ENCODE results near the gene PPIG.
"Not testable (repeated sequence)": the region's sequence is repeated elsewhere in the genome, so short reads cannot be mapped to it uniquely, and the experiment has no call there.

Gene PPIG

GRCh38 chr2:169584005-169584877, at the start of gene PPIG:
TSS of gene PPIG (plus strand) at chr2:169584351. CDS start at chr2:169604042, 19,691 bp downstream.
- Histone ChIP-seq H2AFZ (ENCODE audit: low read depth, low read length) (peak within 1 kb of the TSS; percentile 79), H3K4me1 (ENCODE audit: insufficient read depth, low read length) (peaks cover 33% of the 10 kb centered on the region), H3K27ac (ENCODE audit: low read length) (peak within 1 kb of the TSS; percentile 95), H3K4me3 (ENCODE audit: low read depth in 1 of 2, low read length in 2 of 2) (peak within 1 kb of the TSS; percentile 79 to 89), H4K20me1 (ENCODE audit: insufficient read depth, low read length) (peaks cover 29% of the 10 kb centered on the region; the same call in 1 of the 2 replicates), H3K36me3 (ENCODE audit: insufficient read depth, low read length) (no peaks in the 10 kb centered on the region), H3K27me3 (ENCODE audit: insufficient read depth, low read length, poor library complexity) (no peaks in the 10 kb centered on the region), H3K9ac (ENCODE audit: low read depth, low read length) (peak within 1 kb of the TSS; percentile 80), H3K9me3 (ENCODE audit: insufficient read depth, low read length, severe bottlenecking) (no peaks in the 10 kb centered on the region), H3K79me2 (ENCODE audit: insufficient read depth, low read length) (peaks cover 53% of the 10 kb centered on the region), H3K4me2 (ENCODE audit: insufficient read depth, low read length) (peak within 1 kb of the TSS; percentile 68)
- TF ChIP-seq, protein P1, sequence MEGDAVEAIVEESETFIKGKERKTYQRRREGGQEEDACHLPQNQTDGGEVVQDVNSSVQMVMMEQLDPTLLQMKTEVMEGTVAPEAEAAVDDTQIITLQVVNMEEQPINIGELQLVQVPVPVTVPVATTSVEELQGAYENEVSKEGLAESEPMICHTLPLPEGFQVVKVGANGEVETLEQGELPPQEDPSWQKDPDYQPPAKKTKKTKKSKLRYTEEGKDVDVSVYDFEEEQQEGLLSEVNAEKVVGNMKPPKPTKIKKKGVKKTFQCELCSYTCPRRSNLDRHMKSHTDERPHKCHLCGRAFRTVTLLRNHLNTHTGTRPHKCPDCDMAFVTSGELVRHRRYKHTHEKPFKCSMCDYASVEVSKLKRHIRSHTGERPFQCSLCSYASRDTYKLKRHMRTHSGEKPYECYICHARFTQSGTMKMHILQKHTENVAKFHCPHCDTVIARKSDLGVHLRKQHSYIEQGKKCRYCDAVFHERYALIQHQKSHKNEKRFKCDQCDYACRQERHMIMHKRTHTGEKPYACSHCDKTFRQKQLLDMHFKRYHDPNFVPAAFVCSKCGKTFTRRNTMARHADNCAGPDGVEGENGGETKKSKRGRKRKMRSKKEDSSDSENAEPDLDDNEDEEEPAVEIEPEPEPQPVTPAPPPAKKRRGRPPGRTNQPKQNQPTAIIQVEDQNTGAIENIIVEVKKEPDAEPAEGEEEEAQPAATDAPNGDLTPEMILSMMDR (IDR thresholded peaks at IDR 0.05; ENCODE audit: borderline replicate concordance, extremely low read depth, low read length, poor library complexity, severe bottlenecking): no peak
- TF ChIP-seq EZH2 (IDR thresholded peaks at IDR 0.05; ENCODE audit: borderline replicate concordance, low read depth, low read length, severe bottlenecking): no peak
- DNase-seq (peak; percentile 89), ATAC-seq (ENCODE audit: insufficient read depth, low read depth) (peak; percentile 90)

DNA sequence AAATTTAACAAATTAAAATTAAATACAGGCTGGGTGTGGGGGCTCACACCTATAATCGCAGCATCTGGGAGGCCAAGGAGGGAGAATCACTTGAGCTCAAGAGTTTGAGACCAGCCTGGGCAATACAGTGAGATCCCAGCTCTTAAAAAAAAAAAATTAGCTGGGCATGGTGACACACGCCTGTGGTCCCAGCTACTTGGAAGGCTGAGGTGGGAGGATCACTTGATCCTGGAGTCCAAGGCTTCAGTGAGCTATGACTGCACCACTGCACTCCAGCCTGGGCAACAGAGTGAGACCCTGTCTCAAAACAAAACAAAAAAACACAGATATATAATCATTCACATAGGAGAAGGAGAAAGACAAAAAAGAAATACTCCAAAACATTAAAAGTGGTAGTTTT, 44.7 kb upstream of the PPIG start:
- H3K27ac ChIP-seq (ENCODE audit: low read length); H4K20me1 ChIP-seq (ENCODE audit: insufficient read depth, low read length); H2AFZ ChIP-seq (ENCODE audit: low read depth, low read length); H3K79me2 ChIP-seq (ENCODE audit: insufficient read depth, low read length); ATAC-seq (ENCODE audit: insufficient read depth, low read depth); H3K4me1 ChIP-seq (ENCODE audit: insufficient read depth, low read length); H3K9me3 ChIP-seq (ENCODE audit: insufficient read depth, low read length, severe bottlenecking); H3K4me2 ChIP-seq (ENCODE audit: insufficient read depth, low read length); H3K4me3 ChIP-seq (ENCODE audit: low read depth in 1 of 2, low read length in 2 of 2); H3K9ac ChIP-seq (ENCODE audit: low read depth, low read length); H3K27me3 ChIP-seq (ENCODE audit: insufficient read depth, low read length, poor library complexity); DNase-seq: not testable (repeated sequence)
- peaks cover 33% of the 10 kb centered on the region; the same call in 1 of the 2 replicates for H3K36me3 ChIP-seq (ENCODE audit: insufficient read depth, low read length)

DNA sequence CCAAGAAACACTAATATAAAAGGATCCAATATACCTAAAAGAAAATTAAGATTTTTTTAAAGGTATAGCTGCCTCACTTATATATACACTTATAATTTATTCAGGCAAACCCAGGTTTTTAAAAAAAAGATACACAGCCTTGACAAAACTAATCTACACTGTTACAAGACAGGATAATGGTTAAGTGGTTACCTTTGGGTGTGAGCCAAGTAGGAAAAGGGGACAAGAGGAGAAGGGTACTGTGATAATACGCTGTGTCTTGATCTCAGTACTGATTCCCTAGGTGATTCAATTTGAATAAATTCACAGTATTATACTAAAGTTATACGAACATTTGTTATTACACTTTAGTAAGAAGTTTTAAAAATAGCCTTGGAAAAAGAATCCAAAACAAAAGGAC, 44.0 kb upstream of the PPIG start:
- Histone ChIP-seq H3K9me3 (ENCODE audit: insufficient read depth, low read length, severe bottlenecking) (no peaks in the 10 kb centered on the region), H3K4me3 (ENCODE audit: low read depth in 1 of 2, low read length in 2 of 2) (no peak overlapping the region), H3K27ac (ENCODE audit: low read length) (no peak overlapping the region), H3K27me3 (ENCODE audit: insufficient read depth, low read length, poor library complexity) (no peaks in the 10 kb centered on the region), H4K20me1 (ENCODE audit: insufficient read depth, low read length) (no peaks in the 10 kb centered on the region), H3K4me1 (ENCODE audit: insufficient read depth, low read length) (no peaks in the 10 kb centered on the region), H2AFZ (ENCODE audit: low read depth, low read length) (no peak overlapping the region), H3K4me2 (ENCODE audit: insufficient read depth, low read length) (no peak overlapping the region), H3K9ac (ENCODE audit: low read depth, low read length) (no peak overlapping the region), H3K36me3 (ENCODE audit: insufficient read depth, low read length) (peaks cover 35% of the 10 kb centered on the region; the same call in 1 of the 2 replicates), H3K79me2 (ENCODE audit: insufficient read depth, low read length) (no peaks in the 10 kb centered on the region)
- no peak for TF ChIP-seq EZH2 (IDR thresholded peaks at IDR 0.05; ENCODE audit: borderline replicate concordance, low read depth, low read length, severe bottlenecking)
- TF ChIP-seq, protein P1 (IDR thresholded peaks at IDR 0.05; ENCODE audit: borderline replicate concordance, extremely low read depth, low read length, poor library complexity, severe bottlenecking): no peak
- no peak for DNase-seq
- no peak for ATAC-seq (ENCODE audit: insufficient read depth, low read depth)

GRCh38 chr2:169542433-169542832, 41.7 kb upstream of the PPIG start:
- Histone ChIP-seq H4K20me1 (ENCODE audit: insufficient read depth, low read length) (no peaks in the 10 kb centered on the region), H3K27me3 (ENCODE audit: insufficient read depth, low read length, poor library complexity) (no peaks in the 10 kb centered on the region), H2AFZ (ENCODE audit: low read depth, low read length) (no peak overlapping the region), H3K4me2 (ENCODE audit: insufficient read depth, low read length) (no peak overlapping the region), H3K4me3 (ENCODE audit: low read depth in 1 of 2, low read length in 2 of 2) (no peak overlapping the region), H3K36me3 (ENCODE audit: insufficient read depth, low read length) (peaks cover 52% of the 10 kb centered on the region), H3K9me3 (ENCODE audit: insufficient read depth, low read length, severe bottlenecking) (no peaks in the 10 kb centered on the region), H3K79me2 (ENCODE audit: insufficient read depth, low read length) (no peaks in the 10 kb centered on the region), H3K27ac (ENCODE audit: low read length) (no peak overlapping the region), H3K9ac (ENCODE audit: low read depth, low read length) (no peak overlapping the region), H3K4me1 (ENCODE audit: insufficient read depth, low read length) (no peaks in the 10 kb centered on the region)
- ATAC-seq (ENCODE audit: insufficient read depth, low read depth) (no peak), DNase-seq (no peak)
- no peak for TF ChIP-seq EZH2 (IDR thresholded peaks at IDR 0.05; ENCODE audit: borderline replicate concordance, low read depth, low read length, severe bottlenecking)
- TF ChIP-seq, protein P1 (IDR thresholded peaks at IDR 0.05; ENCODE audit: borderline replicate concordance, extremely low read depth, low read length, poor library complexity, severe bottlenecking): no peak
